Nephron progenitor cell (in vitro differentiated cells): Measurements from ENCODE around the gene PPTC7.

Experiments used
- DNase-seq: peaks from one replicate; pipeline ENCODE4 v3.0.0; 2021
- H3K27ac Mint-ChIP-seq: 2 replicates; pipeline ENCODE4 v1.8.0; 2021; ENCODE audit warnings: mild to moderate bottlenecking, moderate library complexity, mixed read lengths
- H3K27me3 Mint-ChIP-seq: 2 replicates; pipeline ENCODE4 v1.8.0; 2021; ENCODE audit warnings: mild to moderate bottlenecking, low read depth, mixed read lengths; ENCODE audit not compliant: poor library complexity
- H3K36me3 Mint-ChIP-seq: 2 replicates; pipeline ENCODE4 v1.8.0; 2021; ENCODE audit warnings: low read depth, mixed read lengths
- H3K4me1 Mint-ChIP-seq: 2 replicates; pipeline ENCODE4 v1.8.0; 2021; ENCODE audit warnings: mixed read lengths
- H3K4me3 Mint-ChIP-seq: 2 replicates; pipeline ENCODE4 v1.8.0; 2021; ENCODE audit warnings: mild to moderate bottlenecking, moderate library complexity, mixed read lengths
- H3K9me3 Mint-ChIP-seq: 2 replicates; pipeline ENCODE4 v1.8.0; 2021; ENCODE audit warnings: mild to moderate bottlenecking, moderate library complexity, mixed read lengths
- TF ChIP-seq, protein P1 (sequence below): fragments of 200-600 bp; sonication (generic); IDR thresholded peaks from 2 replicates; pipeline ENCODE4 v1.5.0; 2021; ENCODE audit warnings: antibody characterized with exemption

The PPTC7 gene

DNA sequence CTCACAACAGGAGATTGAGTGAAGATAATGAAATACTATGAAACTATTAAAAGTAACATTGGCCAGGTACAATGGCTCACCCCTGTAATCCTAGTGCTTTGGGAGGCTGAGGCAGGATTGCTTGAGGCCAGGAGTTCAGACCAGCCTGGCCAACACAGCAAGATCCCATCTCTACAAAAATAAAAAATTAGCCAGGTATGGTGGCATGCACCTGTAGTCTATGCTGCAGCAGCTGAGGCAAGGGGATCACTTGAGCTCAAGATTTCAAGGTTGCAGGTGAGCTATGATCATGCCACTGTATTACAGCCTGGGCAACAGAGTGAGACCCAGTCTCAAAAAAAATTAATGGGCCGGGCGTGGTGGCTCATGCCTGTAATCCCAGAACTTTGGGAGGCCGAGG, 66.1 kb downstream of the PPTC7 start:
- Mint-ChIP-seq H3K4me3 (no peak overlapping the region), H3K9me3 (no peaks in the 10 kb centered on the region), H3K36me3 (no peaks in the 10 kb centered on the region), H3K27ac (no peak overlapping the region), H3K27me3 (peaks cover 24% of the 10 kb centered on the region), H3K4me1 (no peaks in the 10 kb centered on the region)
- no peak for DNase-seq
- TF ChIP-seq, protein P1, sequence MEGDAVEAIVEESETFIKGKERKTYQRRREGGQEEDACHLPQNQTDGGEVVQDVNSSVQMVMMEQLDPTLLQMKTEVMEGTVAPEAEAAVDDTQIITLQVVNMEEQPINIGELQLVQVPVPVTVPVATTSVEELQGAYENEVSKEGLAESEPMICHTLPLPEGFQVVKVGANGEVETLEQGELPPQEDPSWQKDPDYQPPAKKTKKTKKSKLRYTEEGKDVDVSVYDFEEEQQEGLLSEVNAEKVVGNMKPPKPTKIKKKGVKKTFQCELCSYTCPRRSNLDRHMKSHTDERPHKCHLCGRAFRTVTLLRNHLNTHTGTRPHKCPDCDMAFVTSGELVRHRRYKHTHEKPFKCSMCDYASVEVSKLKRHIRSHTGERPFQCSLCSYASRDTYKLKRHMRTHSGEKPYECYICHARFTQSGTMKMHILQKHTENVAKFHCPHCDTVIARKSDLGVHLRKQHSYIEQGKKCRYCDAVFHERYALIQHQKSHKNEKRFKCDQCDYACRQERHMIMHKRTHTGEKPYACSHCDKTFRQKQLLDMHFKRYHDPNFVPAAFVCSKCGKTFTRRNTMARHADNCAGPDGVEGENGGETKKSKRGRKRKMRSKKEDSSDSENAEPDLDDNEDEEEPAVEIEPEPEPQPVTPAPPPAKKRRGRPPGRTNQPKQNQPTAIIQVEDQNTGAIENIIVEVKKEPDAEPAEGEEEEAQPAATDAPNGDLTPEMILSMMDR = no peak

DNA sequence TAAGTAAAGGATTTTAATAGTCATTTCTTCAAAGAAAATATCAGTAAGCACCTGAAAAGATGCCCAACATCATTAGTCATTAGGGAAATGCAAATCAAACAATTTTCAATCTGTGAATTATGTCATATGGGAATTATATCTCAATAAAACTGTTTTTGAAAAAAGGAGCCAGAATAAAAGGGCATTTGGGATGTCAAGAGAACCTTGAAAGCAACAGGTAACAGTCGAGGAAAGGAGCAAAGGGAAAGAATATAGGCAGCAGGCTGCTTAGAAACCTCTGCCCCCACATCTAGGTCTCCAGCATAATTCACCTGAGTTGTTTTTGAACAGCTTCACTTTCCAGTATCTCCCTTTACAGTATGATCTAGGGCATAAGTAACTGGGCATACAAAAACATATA, 68.8 kb downstream of the PPTC7 start:
- Mint-ChIP-seq H3K4me3 (no peak overlapping the region), H3K4me1 (no peaks in the 10 kb centered on the region), H3K27me3 (peaks cover 31% of the 10 kb centered on the region), H3K27ac (no peak overlapping the region), H3K9me3 (peaks cover 5% of the 10 kb centered on the region), H3K36me3 (no peaks in the 10 kb centered on the region)
- TF ChIP-seq, protein P1 = no peak
- DNase-seq = no peak

DNA sequence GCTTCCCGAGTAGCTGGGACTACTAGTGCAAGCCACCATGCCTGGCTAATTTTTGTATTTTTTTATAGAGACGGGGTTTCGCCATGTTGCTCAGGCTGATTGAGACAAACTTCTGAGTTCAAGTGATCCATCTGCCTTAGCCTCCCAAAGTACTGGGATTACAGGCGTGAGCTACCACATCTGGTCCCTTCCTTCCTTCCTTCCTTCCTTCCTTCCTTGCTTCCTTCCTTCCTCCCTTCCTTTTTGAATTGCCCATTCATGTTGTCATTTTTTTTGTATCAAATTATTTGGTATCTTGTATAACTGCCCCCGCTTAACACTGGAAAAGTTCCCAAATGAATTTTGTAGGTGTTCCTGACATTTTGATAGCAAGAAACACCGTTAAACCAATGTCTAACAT, 69.3 kb downstream of the PPTC7 start:
- peaks cover 5% of the 10 kb centered on the region for H3K9me3 Mint-ChIP-seq
- H3K36me3 Mint-ChIP-seq = no peaks in the 10 kb centered on the region
- no peak for DNase-seq
- TF ChIP-seq, protein P1 = no peak
- no peak overlapping the region for H3K4me3 Mint-ChIP-seq
- no peaks in the 10 kb centered on the region for H3K4me1 Mint-ChIP-seq
- peaks cover 35% of the 10 kb centered on the region for H3K27me3 Mint-ChIP-seq
- H3K27ac Mint-ChIP-seq = no peak overlapping the region

DNA sequence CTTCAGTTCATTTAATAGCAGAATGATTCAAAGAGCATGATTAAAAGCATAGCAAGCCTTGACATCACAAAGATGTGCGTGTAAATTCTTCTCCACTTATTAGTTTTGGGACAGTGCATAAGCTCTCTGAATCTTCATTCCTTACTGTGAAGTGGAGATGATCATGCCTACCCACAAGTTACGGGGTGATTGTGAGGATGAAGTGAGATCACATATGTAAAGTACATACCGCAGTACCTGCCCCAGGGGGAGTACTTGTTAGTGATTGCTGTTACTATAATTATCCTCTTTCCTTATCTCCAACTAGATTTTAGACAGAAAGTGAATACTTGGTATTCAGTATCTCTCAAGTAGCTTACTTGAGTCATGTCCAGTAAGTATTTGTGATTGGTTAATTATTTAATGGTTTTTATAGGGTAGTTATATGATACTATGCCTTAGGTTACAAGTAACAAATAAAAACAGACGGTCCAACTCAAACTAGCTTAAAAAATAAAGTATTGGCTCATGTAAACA, 75.0 kb downstream of the PPTC7 start:
- peaks cover 5% of the 10 kb centered on the region for H3K9me3 Mint-ChIP-seq
- TF ChIP-seq, protein P1 = no peak
- H3K4me1 Mint-ChIP-seq = no peaks in the 10 kb centered on the region
- H3K27ac Mint-ChIP-seq = no peak overlapping the region
- peaks cover 23% of the 10 kb centered on the region for H3K27me3 Mint-ChIP-seq
- no peaks in the 10 kb centered on the region for H3K36me3 Mint-ChIP-seq
- no peak overlapping the region for H3K4me3 Mint-ChIP-seq
- DNase-seq = no peak

DNA sequence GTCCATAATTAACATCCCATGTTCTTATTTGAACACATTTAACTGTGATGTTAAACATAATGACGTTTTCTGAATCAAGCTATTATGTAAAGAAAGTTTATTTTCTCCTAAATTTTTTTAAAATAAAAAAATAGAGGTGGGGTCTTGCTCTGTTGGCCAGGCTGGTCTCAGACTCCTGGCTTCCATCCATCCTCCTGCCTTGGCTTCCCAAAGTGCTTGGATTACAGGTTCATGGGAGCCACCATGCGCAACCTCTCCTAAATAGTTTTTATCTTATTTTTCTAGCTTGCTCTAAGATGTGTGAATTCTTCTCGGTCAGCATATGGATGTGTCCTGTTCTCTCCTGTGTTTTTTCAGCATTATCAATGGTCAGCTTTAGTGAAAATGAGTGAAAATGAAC, 77.8 kb downstream of the PPTC7 start:
- H3K4me3 Mint-ChIP-seq = no peak overlapping the region
- TF ChIP-seq, protein P1 = no peak
- peaks cover 8% of the 10 kb centered on the region for H3K36me3 Mint-ChIP-seq
- H3K9me3 Mint-ChIP-seq = peaks cover 11% of the 10 kb centered on the region
- peaks cover 21% of the 10 kb centered on the region for H3K4me1 Mint-ChIP-seq
- H3K27ac Mint-ChIP-seq = no peak overlapping the region
- peaks cover 19% of the 10 kb centered on the region for H3K27me3 Mint-ChIP-seq
- DNase-seq = no peak

DNA sequence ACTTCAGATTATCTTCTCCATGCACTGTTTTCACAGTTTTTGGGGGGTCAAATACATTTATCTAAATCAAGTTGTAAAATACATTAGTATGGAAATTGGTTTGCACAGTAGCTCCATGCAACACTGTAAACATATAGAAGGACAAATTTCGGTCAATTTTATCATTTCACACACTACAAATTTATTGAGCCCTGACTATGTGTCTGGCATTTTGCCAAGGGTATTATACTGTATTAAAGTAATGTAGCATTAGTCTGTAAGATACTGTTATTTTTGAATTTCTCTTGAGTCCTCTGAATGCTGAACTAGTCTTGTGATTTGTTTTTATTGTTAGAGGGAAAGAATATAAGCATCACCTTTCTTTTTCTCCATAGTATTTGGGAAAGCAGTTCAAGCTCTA, 79.7 kb downstream of the PPTC7 start:
- no peak overlapping the region for H3K4me3 Mint-ChIP-seq
- H3K36me3 Mint-ChIP-seq = peaks cover 13% of the 10 kb centered on the region
- no peak for DNase-seq
- H3K27me3 Mint-ChIP-seq = peaks cover 7% of the 10 kb centered on the region
- H3K9me3 Mint-ChIP-seq = peaks cover 11% of the 10 kb centered on the region
- TF ChIP-seq, protein P1 = no peak
- H3K27ac Mint-ChIP-seq = no peak overlapping the region
- H3K4me1 Mint-ChIP-seq = peaks cover 35% of the 10 kb centered on the region
